Stimulated activated CD4-positive, alpha-beta T cell treated with anti-CD3 and anti-CD28 coated beads, Interleukin-1b, Interleukin-23, amount 100 ng/mL, for 48 hours (primary cell): ENCODE results near the gene TNFRSF11A.

Experiments
- DNase-seq: peaks from one replicate; pipeline ENCODE4 v3.0.0-alpha.2; 2020

TNFRSF11A gene

GRCh38 chr18:62386091-62386490, 61.0 kb downstream of the TNFRSF11A start:
- DNase-seq: no peak

- no peak for DNase-seq
Measured at GRCh38 chr18:62386601-62387000, 61.5 kb downstream of the TNFRSF11A start.

GRCh38 chr18:62387257-62387656, 62.1 kb downstream of the TNFRSF11A start:
- DNase-seq: no peak

- no peak for DNase-seq
Measured at GRCh38 chr18:62388855-62389760, 64.0 kb downstream of the TNFRSF11A start.

GRCh38 chr18:62389761-62390481, 64.8 kb downstream of the TNFRSF11A start:
- DNase-seq: no peak

- DNase-seq: no peak
Measured at GRCh38 chr18:62394006-62394763, 69.1 kb downstream of the TNFRSF11A start.

GRCh38 chr18:62396381-62396780, 71.3 kb downstream of the TNFRSF11A start:
- DNase-seq: peak; percentile 48

GRCh38 chr18:62396967-62397366, 71.9 kb downstream of the TNFRSF11A start:
- DNase-seq: no peak

- DNase-seq: no peak
Measured at GRCh38 chr18:62398291-62398690, 73.2 kb downstream of the TNFRSF11A start.

- DNase-seq: no peak
Measured at GRCh38 chr18:62399276-62399675, 74.2 kb downstream of the TNFRSF11A start.

GRCh38 chr18:62399781-62400308, 74.7 kb downstream of the TNFRSF11A start:
- no peak for DNase-seq

GRCh38 chr18:62400916-62401315, 75.8 kb downstream of the TNFRSF11A start:
- no peak for DNase-seq

- DNase-seq: no peak
Measured at GRCh38 chr18:62402342-62402948, 77.3 kb downstream of the TNFRSF11A start.

- DNase-seq: no peak
Measured at GRCh38 chr18:62403120-62403519, 78.0 kb downstream of the TNFRSF11A start.

- no peak for DNase-seq
Measured at GRCh38 chr18:62404881-62405280, 79.8 kb downstream of the TNFRSF11A start.

GRCh38 chr18:62407660-62408059, 82.5 kb downstream of the TNFRSF11A start:
- DNase-seq: no peak

- DNase-seq: no peak
Measured at GRCh38 chr18:62409821-62410220, 84.7 kb downstream of the TNFRSF11A start.

- no peak for DNase-seq
Measured at GRCh38 chr18:62412231-62412979, 87.3 kb downstream of the TNFRSF11A start.

- DNase-seq: no peak
Measured at GRCh38 chr18:62413206-62413605, 88.1 kb downstream of the TNFRSF11A start.

- DNase-seq: no peak
Measured at GRCh38 chr18:62418258-62418657, 93.1 kb downstream of the TNFRSF11A start.

- DNase-seq: peak; percentile 33
Measured at GRCh38 chr18:62420151-62420512, 95.0 kb downstream of the TNFRSF11A start.
